ENCODE measurements around the gene CA9.

CA9 gene

DNA sequence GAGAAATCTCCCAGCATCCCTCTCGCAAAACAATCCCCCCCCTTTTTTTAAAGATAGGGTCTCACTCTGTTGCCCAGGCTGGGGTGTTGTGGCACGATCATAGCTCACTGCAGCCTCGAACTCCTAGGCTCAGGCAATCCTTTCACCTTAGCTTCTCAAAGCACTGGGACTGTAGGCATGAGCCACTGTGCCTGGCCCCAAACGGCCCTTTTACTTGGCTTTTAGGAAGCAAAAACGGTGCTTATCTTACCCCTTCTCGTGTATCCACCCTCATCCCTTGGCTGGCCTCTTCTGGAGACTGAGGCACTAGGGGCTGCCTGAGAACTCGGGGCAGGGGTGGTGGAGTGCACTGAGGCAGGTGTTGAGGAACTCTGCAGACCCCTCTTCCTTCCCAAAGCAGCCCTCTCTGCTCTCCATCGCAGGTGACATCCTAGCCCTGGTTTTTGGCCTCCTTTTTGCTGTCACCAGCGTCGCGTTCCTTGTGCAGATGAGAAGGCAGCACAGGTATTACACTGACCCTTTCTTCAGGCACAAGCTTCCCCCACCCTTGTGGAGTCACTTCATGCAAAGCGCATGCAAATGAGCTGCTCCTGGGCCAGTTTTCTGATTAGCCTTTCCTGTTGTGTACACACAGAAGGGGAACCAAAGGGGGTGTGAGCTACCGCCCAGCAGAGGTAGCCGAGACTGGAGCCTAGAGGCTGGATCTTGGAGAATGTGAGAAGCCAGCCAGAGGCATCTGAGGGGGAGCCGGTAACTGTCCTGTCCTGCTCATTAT, 6.8 kb downstream of the CA9 start:
- Histone ChIP-seq H3K9me3 (ENCODE audit: control insufficient read depth, low read depth, low read length) (no peaks in the 10 kb centered on the region), H3K9ac (ENCODE audit: low read length) (no peak overlapping the region), H3K4me1 (ENCODE audit: control insufficient read depth, low read depth, low read length) (peaks cover 11% of the 10 kb centered on the region), H3K36me3 (ENCODE audit: control insufficient read depth, low read depth, low read length) (peaks cover 36% of the 10 kb centered on the region), H3K4me3 (ENCODE audit: low read length) (no peak overlapping the region), H3K27ac (ENCODE audit: low read length) (no peak overlapping the region), H3K27me3 (ENCODE audit: control insufficient read depth, insufficient read depth, low read length) (peaks cover 8% of the 10 kb centered on the region)

DNA sequence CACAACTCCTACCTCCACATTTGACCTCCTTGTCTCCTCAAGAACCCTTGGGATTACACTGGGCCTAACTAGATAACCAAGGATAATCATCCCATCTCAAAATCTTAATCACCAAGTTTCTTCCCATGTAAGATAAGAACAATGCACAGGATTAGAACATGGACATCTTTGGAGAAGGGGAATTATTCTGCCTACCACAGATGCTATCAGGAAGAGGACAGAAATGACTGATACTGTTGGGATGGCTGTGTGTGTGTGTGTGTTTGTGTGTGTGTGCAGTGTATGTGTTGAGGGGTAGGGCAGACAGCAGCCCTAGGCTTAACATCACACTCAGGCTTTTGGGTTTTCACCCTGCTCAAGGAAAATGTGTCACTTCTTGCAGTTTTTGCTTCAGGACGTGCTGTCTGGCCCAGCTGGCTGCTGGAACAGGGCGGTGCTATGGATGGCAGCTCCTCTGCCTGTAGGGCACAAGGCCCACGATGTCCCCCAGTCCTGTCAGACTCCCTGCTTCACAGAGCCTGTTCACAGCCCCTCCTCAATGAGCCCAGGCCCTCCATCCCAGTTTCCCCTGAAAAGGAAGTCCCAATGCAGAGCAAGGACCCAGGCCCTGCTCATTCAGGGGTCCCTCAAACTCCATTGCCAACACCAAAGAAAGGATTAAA, 7.7 kb downstream of the CA9 start:
- H3K27me3 ChIP-seq (ENCODE audit: control insufficient read depth, insufficient read depth, low read length), result peaks cover 3% of the 10 kb centered on the region
- no peak overlapping the region for H3K4me3 ChIP-seq (ENCODE audit: low read length)
- no peak overlapping the region for H3K27ac ChIP-seq (ENCODE audit: low read length)
- peaks cover 6% of the 10 kb centered on the region for H3K4me1 ChIP-seq (ENCODE audit: control insufficient read depth, low read depth, low read length)
- no peak overlapping the region for H3K9ac ChIP-seq (ENCODE audit: low read length)
- H3K36me3 ChIP-seq (ENCODE audit: control insufficient read depth, low read depth, low read length), result peaks cover 40% of the 10 kb centered on the region
- H3K9me3 ChIP-seq (ENCODE audit: control insufficient read depth, low read depth, low read length), result no peaks in the 10 kb centered on the region

DNA sequence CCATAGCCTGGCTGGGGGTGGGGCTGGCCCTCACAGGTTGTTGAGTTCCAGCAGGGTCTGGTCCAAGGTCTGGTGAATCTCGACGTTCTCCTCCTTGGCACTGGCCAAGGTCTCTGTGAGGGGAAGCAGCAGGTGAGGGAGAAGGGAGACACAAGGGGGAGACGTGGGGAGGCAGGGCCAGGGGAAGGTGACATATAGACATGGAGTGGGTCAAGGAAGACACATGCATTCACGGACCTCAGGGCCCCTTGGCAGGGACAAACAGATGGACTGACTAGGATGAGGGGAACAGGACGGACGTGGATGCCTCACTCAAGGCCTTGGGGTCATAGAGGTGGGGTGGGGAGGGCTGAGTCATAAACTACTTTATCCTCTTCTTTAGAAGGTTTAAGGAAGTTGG, 8.3 kb downstream of the CA9 start:
- Histone ChIP-seq H3K4me3 (ENCODE audit: low read length) (no peak overlapping the region), H3K36me3 (ENCODE audit: control insufficient read depth, low read depth, low read length) (peaks cover 46% of the 10 kb centered on the region), H3K9me3 (ENCODE audit: control insufficient read depth, low read depth, low read length) (no peaks in the 10 kb centered on the region), H3K27me3 (ENCODE audit: control insufficient read depth, insufficient read depth, low read length) (no peaks in the 10 kb centered on the region), H3K27ac (ENCODE audit: low read length) (no peak overlapping the region), H3K4me1 (ENCODE audit: control insufficient read depth, low read depth, low read length) (peaks cover 6% of the 10 kb centered on the region), H3K9ac (ENCODE audit: low read length) (no peak overlapping the region)

DNA sequence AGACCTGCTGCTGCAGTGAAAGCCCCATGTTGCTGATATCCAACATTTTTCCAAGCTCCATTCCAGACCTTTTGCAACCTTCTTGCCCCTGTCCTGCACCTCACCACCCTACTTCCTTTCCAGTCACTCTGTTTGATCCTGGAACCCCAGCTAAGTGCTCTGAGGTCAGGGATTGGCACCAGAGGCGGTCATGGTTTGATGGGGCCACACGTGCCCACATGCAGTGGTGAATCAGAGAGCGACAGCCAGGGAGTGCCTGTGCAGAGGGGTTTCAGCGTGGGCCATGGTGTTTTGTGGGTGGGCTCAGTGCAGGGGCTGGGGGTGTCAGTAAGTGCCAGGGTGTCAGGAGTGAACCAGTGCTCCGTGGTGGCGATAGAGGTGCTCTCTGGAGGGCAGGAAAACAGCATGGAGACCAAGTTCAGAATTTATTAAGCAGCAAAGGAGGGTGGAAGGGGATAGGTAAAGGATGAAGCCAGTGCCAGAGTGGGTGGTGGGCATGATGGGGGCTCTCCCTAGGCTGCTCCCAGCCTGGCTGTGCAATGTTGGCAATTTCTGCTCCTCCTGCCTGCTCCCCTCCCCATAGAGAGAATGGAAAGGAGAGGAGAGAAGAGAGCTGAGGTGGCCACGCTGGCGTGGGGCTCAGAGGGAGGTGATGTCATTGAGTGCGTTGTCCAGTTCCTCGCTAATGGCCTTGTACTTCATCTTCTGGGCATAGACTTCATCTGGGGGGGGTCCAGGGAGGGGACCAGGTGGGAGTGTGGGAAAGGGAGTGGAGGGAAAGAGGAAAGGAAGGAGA, 9.0 kb downstream of the CA9 start:
- Histone ChIP-seq H3K27ac (ENCODE audit: low read length) (no peak overlapping the region), H3K4me3 (ENCODE audit: low read length) (no peak overlapping the region), H3K27me3 (ENCODE audit: control insufficient read depth, insufficient read depth, low read length) (no peaks in the 10 kb centered on the region), H3K9ac (ENCODE audit: low read length) (no peak overlapping the region), H3K9me3 (ENCODE audit: control insufficient read depth, low read depth, low read length) (no peaks in the 10 kb centered on the region), H3K4me1 (ENCODE audit: control insufficient read depth, low read depth, low read length) (peaks cover 6% of the 10 kb centered on the region), H3K36me3 (ENCODE audit: control insufficient read depth, low read depth, low read length) (peaks cover 48% of the 10 kb centered on the region)

DNA sequence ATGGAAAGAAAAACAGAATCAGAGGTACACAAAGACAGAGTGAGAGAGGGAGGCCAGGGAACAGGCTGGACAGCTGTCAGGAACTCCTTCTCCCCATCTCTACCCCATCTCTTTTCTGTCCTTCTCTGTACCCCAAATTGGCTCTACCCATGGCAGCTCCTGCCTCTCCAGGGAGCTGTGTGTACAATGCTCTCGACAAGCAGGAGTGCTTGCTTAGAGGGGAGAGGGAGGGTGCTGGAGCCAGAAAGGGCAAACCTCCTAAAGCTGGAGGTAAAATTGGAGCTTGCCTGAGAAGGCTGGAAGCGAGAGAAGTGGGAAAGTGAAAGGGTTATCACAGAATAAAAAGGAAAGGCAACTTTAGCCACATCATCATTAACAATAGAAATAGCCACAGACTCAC, 9.6 kb downstream of the CA9 start:
- no peak overlapping the region for H3K9ac ChIP-seq (ENCODE audit: low read length)
- no peak overlapping the region for H3K4me3 ChIP-seq (ENCODE audit: low read length)
- H3K36me3 ChIP-seq (ENCODE audit: control insufficient read depth, low read depth, low read length), result peaks cover 50% of the 10 kb centered on the region
- no peak overlapping the region for H3K27ac ChIP-seq (ENCODE audit: low read length)
- H3K9me3 ChIP-seq (ENCODE audit: control insufficient read depth, low read depth, low read length), result no peaks in the 10 kb centered on the region
- H3K4me1 ChIP-seq (ENCODE audit: control insufficient read depth, low read depth, low read length), result peaks cover 10% of the 10 kb centered on the region
- H3K27me3 ChIP-seq (ENCODE audit: control insufficient read depth, insufficient read depth, low read length), result no peaks in the 10 kb centered on the region

DNA sequence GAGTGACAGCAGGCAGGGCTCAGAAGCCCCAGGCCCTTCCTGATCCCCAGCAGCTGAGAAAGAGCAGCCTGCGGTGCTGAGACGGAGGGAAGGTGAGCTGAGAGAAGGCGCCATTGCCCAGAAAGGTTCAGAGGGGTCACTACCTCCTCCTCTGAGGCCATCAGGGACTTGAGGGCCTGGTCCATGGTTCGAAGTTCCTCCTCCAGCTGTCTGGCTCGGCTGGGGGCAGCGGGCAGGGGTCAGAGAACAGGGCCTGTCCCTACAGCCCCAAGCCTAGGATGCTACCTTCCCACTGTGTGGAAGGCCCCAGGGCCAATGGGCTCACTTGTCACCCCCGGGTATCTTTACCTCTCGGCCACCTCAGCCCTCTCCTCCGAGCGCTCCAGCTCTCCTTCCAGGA, 11.2 kb downstream of the CA9 start:
- peaks cover 50% of the 10 kb centered on the region for H3K36me3 ChIP-seq (ENCODE audit: control insufficient read depth, low read depth, low read length)
- no peak overlapping the region for H3K27ac ChIP-seq (ENCODE audit: low read length)
- no peak overlapping the region for H3K9ac ChIP-seq (ENCODE audit: low read length)
- H3K4me1 ChIP-seq (ENCODE audit: control insufficient read depth, low read depth, low read length), result peaks cover 8% of the 10 kb centered on the region
- H3K9me3 ChIP-seq (ENCODE audit: control insufficient read depth, low read depth, low read length), result no peaks in the 10 kb centered on the region
- no peak overlapping the region for H3K4me3 ChIP-seq (ENCODE audit: low read length)
- no peaks in the 10 kb centered on the region for H3K27me3 ChIP-seq (ENCODE audit: control insufficient read depth, insufficient read depth, low read length)

DNA sequence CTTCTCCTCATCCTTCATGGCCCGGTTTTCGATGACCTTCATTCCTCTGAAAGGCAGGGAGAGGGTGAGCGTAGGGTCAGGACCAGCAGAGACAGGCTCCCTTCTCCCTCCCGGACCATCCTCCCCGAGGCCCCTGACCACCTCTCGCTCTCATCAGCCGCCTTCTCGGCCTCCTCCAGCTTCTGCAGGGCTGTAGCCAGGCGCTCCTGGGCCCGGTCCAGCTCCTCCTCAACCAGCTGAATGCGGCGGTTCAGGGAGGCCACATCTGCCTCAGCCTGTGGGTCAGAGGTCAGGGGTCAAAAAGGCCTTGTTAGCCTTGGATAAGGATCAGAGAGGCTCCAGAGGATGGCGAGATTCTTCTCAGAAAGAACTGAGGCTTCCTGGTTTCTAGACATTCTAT, 11.8 kb downstream of the CA9 start:
- H3K9me3 ChIP-seq (ENCODE audit: control insufficient read depth, low read depth, low read length), result no peaks in the 10 kb centered on the region
- no peak overlapping the region for H3K9ac ChIP-seq (ENCODE audit: low read length)
- peaks cover 7% of the 10 kb centered on the region for H3K4me1 ChIP-seq (ENCODE audit: control insufficient read depth, low read depth, low read length)
- H3K36me3 ChIP-seq (ENCODE audit: control insufficient read depth, low read depth, low read length), result peaks cover 50% of the 10 kb centered on the region
- no peaks in the 10 kb centered on the region for H3K27me3 ChIP-seq (ENCODE audit: control insufficient read depth, insufficient read depth, low read length)
- H3K4me3 ChIP-seq (ENCODE audit: low read length), result no peak overlapping the region
- no peak overlapping the region for H3K27ac ChIP-seq (ENCODE audit: low read length)

DNA sequence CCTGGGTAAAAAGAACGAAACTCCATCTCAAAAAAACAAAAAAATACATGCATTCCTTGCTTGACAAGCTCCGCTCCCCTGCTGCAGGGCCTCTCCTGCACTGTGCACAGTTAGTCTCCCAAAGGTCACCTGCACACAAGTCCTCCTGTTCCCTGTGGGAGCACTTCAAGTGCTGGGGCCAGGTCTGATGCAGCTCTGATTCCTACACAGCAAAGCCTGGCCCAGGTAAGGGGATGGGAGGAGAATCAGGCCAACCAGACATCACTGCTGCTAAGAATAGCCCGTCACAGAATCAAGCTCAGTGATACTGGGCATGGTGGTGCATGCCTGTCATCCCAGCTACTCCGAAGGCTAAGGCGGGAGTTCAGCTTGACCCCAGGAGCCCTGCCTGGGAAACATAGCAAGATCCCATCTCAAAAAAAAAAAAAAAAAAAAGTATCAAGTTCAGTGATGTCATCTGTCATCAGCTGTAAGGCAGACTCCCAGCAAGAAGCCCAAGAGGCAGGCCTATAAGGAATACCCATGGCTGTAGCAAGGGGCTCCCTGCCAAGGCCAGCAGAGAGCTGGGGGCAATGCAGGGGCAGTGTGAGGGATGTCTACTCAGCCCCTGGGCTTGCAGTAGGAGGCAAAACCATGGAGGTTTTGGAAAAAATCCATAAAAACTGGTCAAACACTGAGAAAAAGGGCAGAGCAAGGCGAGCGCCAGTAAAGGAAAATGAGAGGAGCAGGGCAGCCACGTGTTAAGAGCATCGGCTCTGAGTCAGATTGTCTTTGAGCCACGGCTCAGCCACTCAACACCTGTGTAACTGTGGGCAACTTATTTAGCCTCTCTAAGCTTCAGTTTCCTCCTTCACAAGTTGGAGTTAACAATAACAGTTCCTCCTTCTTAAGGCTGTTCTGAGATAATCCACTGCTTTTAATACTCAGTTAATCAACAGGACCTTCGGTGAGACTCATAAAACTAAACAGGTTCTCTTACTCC, 12.8 kb downstream of the CA9 start:
- Histone ChIP-seq H3K9me3 (ENCODE audit: control insufficient read depth, low read depth, low read length) (no peaks in the 10 kb centered on the region), H3K9ac (ENCODE audit: low read length) (no peak overlapping the region), H3K36me3 (ENCODE audit: control insufficient read depth, low read depth, low read length) (peaks cover 50% of the 10 kb centered on the region), H3K27ac (ENCODE audit: low read length) (no peak overlapping the region), H3K27me3 (ENCODE audit: control insufficient read depth, insufficient read depth, low read length) (no peaks in the 10 kb centered on the region), H3K4me1 (ENCODE audit: control insufficient read depth, low read depth, low read length) (peaks cover 4% of the 10 kb centered on the region), H3K4me3 (ENCODE audit: low read length) (no peak overlapping the region)

DNA sequence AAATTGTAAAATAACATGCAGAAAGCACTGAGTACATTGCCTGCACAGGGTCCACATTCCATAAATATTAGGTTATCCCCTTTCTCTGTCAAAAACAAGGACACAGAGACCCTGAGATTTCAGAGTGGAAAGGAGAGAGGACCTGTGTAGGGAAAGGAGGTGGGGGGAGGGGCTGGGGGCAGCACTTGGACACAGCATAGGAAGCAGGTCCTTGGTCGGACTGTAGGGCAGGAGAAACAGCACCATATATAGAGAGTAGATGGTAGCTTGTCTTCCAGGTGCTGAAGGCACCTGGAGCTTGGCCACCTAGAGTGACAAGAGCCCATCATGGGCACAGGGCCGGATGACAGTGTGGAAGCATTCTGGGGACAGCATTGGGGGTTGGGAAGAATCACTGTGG, 13.6 kb downstream of the CA9 start:
- H3K9ac ChIP-seq (ENCODE audit: low read length), result no peak overlapping the region
- H3K4me1 ChIP-seq (ENCODE audit: control insufficient read depth, low read depth, low read length), result peaks cover 4% of the 10 kb centered on the region
- H3K4me3 ChIP-seq (ENCODE audit: low read length), result no peak overlapping the region
- no peak overlapping the region for H3K27ac ChIP-seq (ENCODE audit: low read length)
- H3K36me3 ChIP-seq (ENCODE audit: control insufficient read depth, low read depth, low read length), result peaks cover 47% of the 10 kb centered on the region
- H3K9me3 ChIP-seq (ENCODE audit: control insufficient read depth, low read depth, low read length), result no peaks in the 10 kb centered on the region
- H3K27me3 ChIP-seq (ENCODE audit: control insufficient read depth, insufficient read depth, low read length), result no peaks in the 10 kb centered on the region

DNA sequence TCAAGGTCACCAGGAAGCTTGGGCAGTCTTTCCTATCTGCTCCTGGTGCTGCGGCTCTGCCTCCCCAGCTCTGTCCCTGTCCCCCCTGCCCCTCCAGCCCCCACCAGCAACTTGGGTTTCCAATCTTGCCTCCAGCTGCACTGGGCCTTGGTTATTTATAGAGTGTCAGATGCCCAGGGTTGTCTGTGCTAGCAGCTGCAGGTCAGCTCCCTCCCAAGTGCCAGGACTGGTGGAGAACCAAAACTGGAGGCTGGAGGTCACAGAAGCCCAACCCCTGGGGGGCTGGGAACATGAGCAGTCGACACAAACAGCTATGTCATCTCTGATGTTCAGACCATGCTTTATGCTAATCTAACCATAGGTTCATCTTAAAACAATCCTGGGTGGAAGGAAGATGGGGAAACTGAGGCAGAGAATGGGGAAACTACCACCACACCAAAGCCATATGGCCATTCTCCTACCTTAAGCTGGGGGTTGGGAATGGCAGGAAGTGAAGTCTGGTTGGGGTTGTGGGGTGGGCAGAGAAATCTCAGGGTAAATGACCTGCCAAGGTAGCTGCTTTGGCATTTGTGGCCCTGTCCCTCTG, 14.3 kb downstream of the CA9 start:
- Histone ChIP-seq H3K27me3 (ENCODE audit: control insufficient read depth, insufficient read depth, low read length) (no peaks in the 10 kb centered on the region), H3K36me3 (ENCODE audit: control insufficient read depth, low read depth, low read length) (peaks cover 39% of the 10 kb centered on the region), H3K27ac (ENCODE audit: low read length) (no peak overlapping the region), H3K4me3 (ENCODE audit: low read length) (peak overlapping the region; percentile 76), H3K9ac (ENCODE audit: low read length) (no peak overlapping the region), H3K4me1 (ENCODE audit: control insufficient read depth, low read depth, low read length) (peaks cover 4% of the 10 kb centered on the region), H3K9me3 (ENCODE audit: control insufficient read depth, low read depth, low read length) (no peaks in the 10 kb centered on the region)
